Measurements from ENCODE around the gene VPS26A.

- TF ChIP-seq EZH2 (IDR thresholded peaks at IDR 0.05; ENCODE audit: low read length, missing control alignments) (no peak), CTCF (conservative IDR thresholded peaks at IDR 0.05 in 1 of 2, IDR thresholded peaks at IDR 0.05 in 1 of 2; ENCODE audit: low read depth in 1 of 2, low read length in 2 of 2) (no peak)
Observed at GRCh38 chr10:69146759-69147158, 22.8 kb downstream of the VPS26A start.

Measured in fibroblast of lung (primary cell).